CD4-positive, alpha-beta memory T cell (primary cell): ENCODE measurements around the gene TOR1AIP1. TPM values are rescaled to one million over a fixed set of nuclear protein-coding genes. Genes with fewer than 3 reads are reported as not detected.

Experiments
- CTCF ChIA-PET: fragments of 350-600 bp; sonication (Branson Sonifier 250); formaldehyde crosslinking; loops from one replicate; lab custom pipeline; 2021; ENCODE audit warnings: inconsistent platforms; ENCODE audit not compliant: partially characterized antibody; lab: Charles Lee
- POLR2A ChIA-PET: fragments of 350-600 bp; sonication (Branson Sonifier 250); formaldehyde crosslinking; loops from one replicate; lab custom pipeline; 2021; ENCODE audit not compliant: partially characterized antibody; lab: Charles Lee
- DNase-seq, 5 donors: peaks; one replicate each; pipeline versions ENCODE4 v3.0.0 to v3.0.0-alpha.2; 2020 to 2022; ENCODE audit warnings: mixed read lengths in 1 of 5
- H3K27ac ChIP-seq: one replicate; pipeline ENCODE4 v1.7.0; 2013; ENCODE audit warnings: low read depth, low read length
- H3K27me3 ChIP-seq: 2 replicates; pipeline ENCODE4 v1.7.0; 2013; ENCODE audit warnings: mild to moderate bottlenecking, low read length, moderate library complexity; ENCODE audit not compliant: insufficient read depth
- H3K36me3 ChIP-seq: 2 replicates; pipeline ENCODE4 v1.7.0; 2013; ENCODE audit warnings: mild to moderate bottlenecking, low read length, moderate library complexity; ENCODE audit not compliant: insufficient read depth
- H3K4me1 ChIP-seq: 2 replicates; pipeline ENCODE4 v1.7.0; 2013; ENCODE audit warnings: mild to moderate bottlenecking, low read length, moderate library complexity; ENCODE audit not compliant: insufficient read depth
- H3K4me3 ChIP-seq, 2 donors: one replicate each; pipeline ENCODE4 v1.7.0; 2013; ENCODE audit warnings: low read length in 2 of 2, mild to moderate bottlenecking in 1 of 2
- H3K9me3 ChIP-seq, 2 donors: one replicate each; pipeline ENCODE4 v1.7.0; 2013; ENCODE audit warnings: low read length in 2 of 2, control low read depth in 1 of 2; ENCODE audit not compliant: control insufficient read depth in 1 of 2
- H3K27ac Mint-ChIP-seq, 7 donors: one replicate each; pipeline ENCODE4 v1.8.0; 2020 to 2021; ENCODE audit warnings: mixed read lengths in 7 of 7, mild to moderate bottlenecking in 6 of 7, inconsistent platforms in 3 of 7, moderate library complexity in 3 of 7
- H3K27me3 Mint-ChIP-seq, 2 donors: one replicate each; pipeline ENCODE4 v1.8.0; 2020 to 2021; ENCODE audit warnings: mixed read lengths in 2 of 2
- H3K36me3 Mint-ChIP-seq, 2 donors: one replicate each; pipeline ENCODE4 v1.8.0; 2020 to 2021; ENCODE audit warnings: mixed read lengths in 2 of 2, inconsistent platforms in 1 of 2, mild to moderate bottlenecking in 1 of 2
- H3K4me1 Mint-ChIP-seq, 4 donors: one replicate each; pipeline ENCODE4 v1.8.0; 2020 to 2021; ENCODE audit warnings: mixed read lengths in 4 of 4, mild to moderate bottlenecking in 1 of 4
- H3K4me3 Mint-ChIP-seq, 8 donors: one replicate each; pipeline ENCODE4 v1.8.0; 2020 to 2021; ENCODE audit warnings: mixed read lengths in 8 of 8, mild to moderate bottlenecking in 7 of 8, moderate library complexity in 6 of 8, inconsistent platforms in 3 of 8
- H3K9me3 Mint-ChIP-seq, 8 donors: one replicate each; pipeline ENCODE4 v1.8.0; 2020 to 2021; ENCODE audit warnings: mixed read lengths in 8 of 8, mild to moderate bottlenecking in 5 of 8, inconsistent platforms in 3 of 8, moderate library complexity in 1 of 8
- intact Hi-C: fragments of 100-400 bp; cut with micrococcal nuclease; formaldehyde crosslinking; loops from one replicate; pipeline ENCODE4 v1.15.1; 2023
- polyA plus RNA-seq, 2 donors: library from polyadenylated mRNA; unstranded; fragments of 300-500 nt; fragmentation: Illumina TruSeq; gene quantifications; one replicate each; pipeline ENCODE4 v1.2.3, GENCODE V29; 2021
- total RNA-seq, 2 experiments: library from RNA; stranded (reverse); gene quantifications; one replicate each; pipeline ENCODE4 v1.2.3, GENCODE V29; 2021

The TOR1AIP1 gene
- total and polyA plus RNA-seq, 4 experiments from 2014 or later: 53.8 to 90.6 (median 70.1) TPM

DNA sequence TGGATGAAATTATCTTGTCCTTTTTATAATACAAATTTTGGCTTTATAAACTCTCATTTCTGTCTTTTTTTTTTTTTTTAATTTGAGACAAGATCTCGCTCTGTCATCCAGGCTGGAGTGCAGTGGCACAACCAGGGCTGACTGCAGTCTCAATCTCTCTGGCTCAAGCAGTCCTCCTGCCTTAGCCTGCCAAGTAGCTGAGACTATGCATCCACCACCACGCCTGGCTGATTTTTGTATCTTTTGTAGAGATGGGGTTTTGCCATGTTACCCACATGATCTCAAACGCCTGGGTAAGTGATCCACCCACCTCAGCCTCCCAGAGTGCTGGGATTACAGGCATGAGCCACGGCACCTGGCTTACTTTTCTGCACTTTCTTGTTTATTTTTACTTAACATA is 7.5 kb downstream of the TOR1AIP1 start:
- H3K4me3 Mint-ChIP-seq: no peak overlapping the region
- peaks cover 10 to 65% of the 10 kb centered on the region in 2 donors for H3K36me3 Mint-ChIP-seq
- no peak for DNase-seq
- H3K36me3 ChIP-seq: peaks cover 42% of the 10 kb centered on the region
- no peak overlapping the region for H3K4me3 ChIP-seq
- H3K27ac Mint-ChIP-seq: no peak overlapping the region
- no peaks in the 10 kb centered on the region for H3K27me3 ChIP-seq
- no peaks in the 10 kb centered on the region for H3K9me3 Mint-ChIP-seq
- CTCF ChIA-PET: interaction anchor here (2.4 kb wide), 1 partner anchor 22 kb away, joined by 10 read pairs; no protein-coding TSS in a partner anchor
- H3K27ac ChIP-seq: no peak overlapping the region
- no peaks in the 10 kb centered on the region for H3K27me3 Mint-ChIP-seq
- POLR2A ChIA-PET: no interaction called here
- peaks cover 20 to 40% (median 27%) of the 10 kb centered on the region in 4 donors for H3K4me1 Mint-ChIP-seq
- intact Hi-C loops: no loop called here
- no peaks in the 10 kb centered on the region for H3K9me3 ChIP-seq
- H3K4me1 ChIP-seq: peaks cover 47% of the 10 kb centered on the region

DNA sequence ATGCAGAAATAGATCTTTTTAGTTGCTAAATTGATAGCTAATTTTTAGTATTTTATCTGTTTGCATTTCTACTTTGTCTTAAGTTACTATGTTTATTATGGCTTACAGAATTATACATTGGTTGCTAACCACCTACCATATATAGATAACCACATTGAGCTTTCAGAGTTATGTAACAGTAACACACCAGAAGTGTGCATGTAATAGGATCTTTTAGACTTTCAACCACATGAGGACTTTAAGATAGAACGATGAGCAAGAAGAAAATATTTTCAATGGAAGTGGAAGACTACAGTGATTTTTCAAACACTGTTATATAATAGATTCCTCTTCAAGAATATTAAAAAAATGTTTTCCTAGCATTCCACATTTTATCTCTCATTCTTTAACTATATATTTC is 28.8 kb downstream of the TOR1AIP1 start:
- H3K27me3 ChIP-seq: no peaks in the 10 kb centered on the region
- Mint-ChIP-seq H3K36me3 (peaks cover 43 to 63% of the 10 kb centered on the region in 2 donors), H3K9me3 (no peaks in the 10 kb centered on the region), H3K4me3 (no peak overlapping the region), H3K4me1 (peaks cover 3 to 8% (median 6%) of the 10 kb centered on the region in 4 donors), H3K27ac (peak overlapping the region in 3 of 7 donors; percentile 13 to 76 (median 18)), H3K27me3 (no peaks in the 10 kb centered on the region)
- H3K36me3 ChIP-seq: peaks cover 51% of the 10 kb centered on the region
- H3K4me1 ChIP-seq: no peaks in the 10 kb centered on the region
- H3K27ac ChIP-seq: no peak overlapping the region
- ChIA-PET CTCF (interaction anchor here (0.8 to 2.0 kb wide), 4 partner anchors 10 to 268 kb away, joined by 3 to 7 read pairs (median 4); no protein-coding TSS in a partner anchor), POLR2A (interaction anchor here (1.2 to 1.9 kb wide), 2 partner anchors 28 to 43 kb away, joined by 3 to 7 read pairs; partner anchors contain the start of gene CEP350)
- intact Hi-C loops: no loop called here
- no peak overlapping the region for H3K4me3 ChIP-seq
- DNase-seq: no peak
- no peaks in the 10 kb centered on the region for H3K9me3 ChIP-seq

DNA sequence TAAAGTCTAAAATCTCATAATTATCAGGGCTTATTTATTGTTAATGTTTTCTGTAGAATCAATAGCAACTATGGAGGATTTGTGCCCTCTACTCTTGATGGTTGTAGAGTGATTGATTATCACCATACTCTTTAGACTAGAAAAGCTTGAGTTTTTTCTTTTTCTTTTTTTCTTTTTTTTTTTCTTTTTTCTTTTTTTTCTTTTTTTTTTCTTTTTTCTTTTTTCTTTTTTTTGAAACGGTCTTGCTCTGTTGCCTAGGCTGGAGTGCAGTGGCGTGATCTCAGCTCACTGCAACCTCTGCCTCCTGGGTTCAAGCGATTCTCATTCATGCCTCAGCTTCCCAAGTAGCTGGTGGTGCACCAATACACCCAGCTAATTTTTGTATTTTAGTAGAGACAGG is 29.7 kb downstream of the TOR1AIP1 start:
- H3K27ac Mint-ChIP-seq: peak overlapping the region in 2 of 7 donors; percentile 18 to 22
- no peak overlapping the region for H3K4me3 Mint-ChIP-seq
- CTCF ChIA-PET: interaction anchor here (0.8 to 2.0 kb wide), 4 partner anchors 11 to 47 kb away, joined by 3 to 7 read pairs (median 4); no protein-coding TSS in a partner anchor
- no peaks in the 10 kb centered on the region for H3K27me3 Mint-ChIP-seq
- no peaks in the 10 kb centered on the region for H3K9me3 ChIP-seq
- H3K27me3 ChIP-seq: no peaks in the 10 kb centered on the region
- H3K36me3 Mint-ChIP-seq: peaks cover 42 to 58% of the 10 kb centered on the region in 2 donors
- POLR2A ChIA-PET: interaction anchor here (1.2 to 1.9 kb wide), 2 partner anchors 29 to 42 kb away, joined by 3 to 7 read pairs; partner anchors contain the start of gene CEP350
- no peak overlapping the region for H3K27ac ChIP-seq
- DNase-seq: no peak
- H3K4me1 ChIP-seq: no peaks in the 10 kb centered on the region
- intact Hi-C loops: no loop called here
- H3K36me3 ChIP-seq: peaks cover 52% of the 10 kb centered on the region
- H3K4me1 Mint-ChIP-seq: peaks cover 3 to 8% (median 6%) of the 10 kb centered on the region in 4 donors
- H3K4me3 ChIP-seq: no peak overlapping the region
- H3K9me3 Mint-ChIP-seq: no peaks in the 10 kb centered on the region

DNA sequence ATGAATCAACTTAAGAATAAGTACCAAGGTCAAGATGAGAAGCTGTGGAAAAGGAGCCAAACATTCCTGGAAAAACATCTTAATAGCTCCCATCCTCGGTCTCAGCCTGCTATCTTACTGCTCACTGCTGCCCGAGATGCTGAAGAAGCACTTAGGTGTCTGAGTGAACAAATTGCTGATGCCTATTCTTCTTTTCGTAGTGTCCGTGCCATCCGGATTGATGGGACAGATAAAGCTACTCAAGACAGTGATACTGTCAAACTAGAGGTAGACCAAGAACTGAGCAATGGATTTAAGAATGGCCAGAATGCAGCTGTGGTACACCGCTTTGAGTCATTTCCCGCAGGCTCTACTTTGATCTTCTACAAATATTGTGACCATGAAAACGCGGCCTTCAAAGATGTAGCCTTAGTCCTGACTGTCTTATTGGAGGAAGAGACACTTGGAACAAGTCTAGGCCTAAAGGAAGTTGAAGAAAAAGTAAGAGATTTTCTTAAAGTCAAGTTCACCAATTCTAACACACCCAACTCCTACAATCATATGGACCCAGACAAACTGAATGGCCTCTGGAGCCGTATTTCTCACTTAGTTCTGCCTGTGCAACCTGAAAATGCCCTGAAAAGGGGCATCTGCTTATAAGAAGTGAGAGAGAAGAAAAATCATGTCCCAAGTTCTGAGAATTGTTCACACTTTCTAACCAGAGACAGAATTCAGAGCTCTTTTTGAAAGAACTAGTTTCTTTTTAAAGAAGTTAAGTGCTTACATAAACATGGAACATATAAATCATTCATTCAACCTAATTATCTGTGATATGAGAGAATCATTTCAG is 35.7 kb downstream of the TOR1AIP1 start:
- Histone ChIP-seq H3K27me3 (no peaks in the 10 kb centered on the region), H3K9me3 (no peaks in the 10 kb centered on the region), H3K4me1 (no peaks in the 10 kb centered on the region), H3K36me3 (peaks cover 50% of the 10 kb centered on the region), H3K4me3 (no peak overlapping the region), H3K27ac (no peak overlapping the region)
- Mint-ChIP-seq H3K36me3 (peaks cover 49 to 51% of the 10 kb centered on the region in 2 donors), H3K9me3 (no peaks in the 10 kb centered on the region), H3K27ac (peak overlapping the region in 3 of 7 donors; percentile 5 to 46 (median 42)), H3K4me1 (peaks cover 0 to 14% (median 7%) of the 10 kb centered on the region in 4 donors), H3K4me3 (no peak overlapping the region), H3K27me3 (no peaks in the 10 kb centered on the region)
- DNase-seq: no peak
- CTCF ChIA-PET: no interaction called here
- intact Hi-C loops: no loop called here
- POLR2A ChIA-PET: no interaction called here

DNA sequence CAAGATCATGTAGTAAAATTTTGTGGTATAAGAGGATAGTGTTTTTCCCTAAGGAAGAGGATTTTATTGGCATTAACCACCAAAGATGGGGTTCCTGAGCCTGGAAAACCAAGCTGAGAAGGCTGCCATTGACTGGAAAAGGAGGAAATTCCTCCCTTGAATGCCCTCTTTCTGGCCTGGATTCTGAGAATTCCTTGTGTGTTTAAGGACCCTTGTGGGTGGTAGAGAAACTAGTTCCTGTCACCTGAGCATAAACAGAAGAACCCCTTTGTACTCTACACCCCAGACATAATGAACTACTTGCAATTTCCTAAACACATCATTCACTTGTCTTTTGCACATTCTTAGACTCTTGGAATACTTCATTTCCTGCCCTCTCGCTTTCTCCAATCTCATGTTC is 39.4 kb downstream of the TOR1AIP1 start:
- Mint-ChIP-seq H3K27ac (no peak overlapping the region), H3K36me3 (peaks cover 36 to 37% of the 10 kb centered on the region in 2 donors), H3K4me3 (no peak overlapping the region), H3K4me1 (peaks cover 0 to 14% (median 7%) of the 10 kb centered on the region in 4 donors), H3K9me3 (no peaks in the 10 kb centered on the region), H3K27me3 (no peaks in the 10 kb centered on the region)
- H3K9me3 ChIP-seq: no peaks in the 10 kb centered on the region
- H3K4me3 ChIP-seq: no peak overlapping the region
- H3K27ac ChIP-seq: no peak overlapping the region
- no peaks in the 10 kb centered on the region for H3K4me1 ChIP-seq
- intact Hi-C loops: no loop called here
- no peaks in the 10 kb centered on the region for H3K27me3 ChIP-seq
- peaks cover 25% of the 10 kb centered on the region for H3K36me3 ChIP-seq
- ChIA-PET POLR2A (no interaction called here), CTCF (no interaction called here)
- DNase-seq: no peak

DNA sequence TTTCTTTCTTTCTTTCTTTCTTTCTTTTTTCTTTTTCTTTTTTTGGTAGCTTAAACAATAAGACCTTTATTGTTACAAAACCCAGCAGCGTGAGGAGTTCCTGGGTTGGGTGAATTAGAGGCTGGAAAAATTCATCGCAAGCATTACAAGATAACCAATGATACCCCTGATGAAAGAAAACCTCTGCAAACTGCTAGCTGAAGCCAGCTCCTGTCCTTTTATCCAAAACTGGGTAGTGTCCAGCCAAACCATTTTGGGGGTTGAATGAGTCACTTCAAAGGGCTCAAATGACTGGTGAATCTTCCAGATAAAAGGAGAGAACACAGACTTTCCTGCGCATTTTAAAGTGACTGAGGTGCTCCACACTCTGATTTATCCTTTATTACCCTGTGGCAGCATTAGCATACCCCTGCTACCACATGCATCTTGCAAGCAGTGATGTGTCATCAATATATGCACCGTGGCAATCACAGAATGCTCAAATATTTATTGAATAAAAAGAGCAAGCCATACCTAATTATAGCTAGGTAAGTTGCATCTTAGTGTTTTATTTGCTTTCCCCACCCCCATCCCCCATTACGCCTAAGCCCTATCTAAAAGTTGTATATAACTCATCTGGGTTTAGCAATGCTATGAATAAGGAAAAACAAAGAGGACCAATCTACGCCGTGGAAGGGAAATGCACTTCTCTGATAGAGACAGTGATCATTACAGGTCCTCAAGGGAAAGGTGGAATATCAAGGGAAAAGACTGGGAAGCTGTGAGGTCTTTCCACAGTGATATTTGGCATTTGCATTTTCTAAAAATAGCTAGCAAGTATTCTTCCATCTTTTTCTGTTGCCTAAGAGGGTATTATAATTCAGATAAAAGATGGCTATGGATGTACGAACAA is 40.1 kb downstream of the TOR1AIP1 start:
- peak overlapping the region in 1 of 7 donors; percentile 15 for H3K27ac Mint-ChIP-seq

More for the DNA sequence above, 40.1 kb downstream of the TOR1AIP1 start:
- H3K4me3 Mint-ChIP-seq: no peak overlapping the region
- DNase-seq: no peak
- POLR2A ChIA-PET: interaction anchor here (1.0 kb wide), 1 partner anchor 39 kb away, joined by 3 read pairs; no protein-coding TSS in a partner anchor
- no peaks in the 10 kb centered on the region for H3K27me3 Mint-ChIP-seq
- H3K36me3 ChIP-seq: peaks cover 23% of the 10 kb centered on the region
- H3K36me3 Mint-ChIP-seq: peaks cover 34 to 36% of the 10 kb centered on the region in 2 donors
- no peaks in the 10 kb centered on the region for H3K9me3 ChIP-seq
- peaks cover 0 to 14% (median 7%) of the 10 kb centered on the region in 4 donors for H3K4me1 Mint-ChIP-seq
- H3K27ac ChIP-seq: no peak overlapping the region
- CTCF ChIA-PET: no interaction called here
- no peaks in the 10 kb centered on the region for H3K4me1 ChIP-seq
- no peaks in the 10 kb centered on the region for H3K27me3 ChIP-seq
- H3K9me3 Mint-ChIP-seq: no peaks in the 10 kb centered on the region
- no peak overlapping the region for H3K4me3 ChIP-seq
- intact Hi-C loops: no loop called here
